Liver (tissue), 9 donors: ENCODE results near the gene HOXD11. TPM values are rescaled to one million over a fixed set of nuclear protein-coding genes. Genes with fewer than 3 reads are reported as not detected.

Experiments used
- DNase-seq: peaks from one replicate; pipeline ENCODE4 v3.0.0-alpha.2; 2017; ENCODE audit warnings: low spot score
- H3K27ac ChIP-seq, 2 donors: one replicate each; pipeline ENCODE4 v1.7.0; 2013; ENCODE audit warnings: inconsistent platforms in 2 of 2, low read length in 2 of 2, control low read depth in 1 of 2, low read depth in 1 of 2, mild to moderate bottlenecking in 1 of 2
- H3K27me3 ChIP-seq, 4 donors: one replicate each; pipeline versions ENCODE4 v1.6.1 to v1.7.0; 2013; ENCODE audit warnings: low read length in 3 of 4, inconsistent platforms in 1 of 4, mild to moderate bottlenecking in 1 of 4, moderate library complexity in 1 of 4; ENCODE audit not compliant: control insufficient read depth in 4 of 4, insufficient read depth in 4 of 4
- H3K36me3 ChIP-seq, 4 donors: one replicate each; pipeline versions ENCODE4 v1.6.1 to v1.7.0; 2013; ENCODE audit warnings: low read length in 3 of 4, mild to moderate bottlenecking in 3 of 4, low read depth in 1 of 4, moderate library complexity in 1 of 4; ENCODE audit not compliant: control insufficient read depth in 4 of 4, insufficient read depth in 3 of 4
- H3K4me1 ChIP-seq, 4 donors: one replicate each; pipeline versions ENCODE4 v1.6.1 to v1.7.0; 2013; ENCODE audit warnings: low read length in 3 of 4, mild to moderate bottlenecking in 3 of 4, moderate library complexity in 1 of 4; ENCODE audit not compliant: control insufficient read depth in 4 of 4, insufficient read depth in 4 of 4
- H3K4me3 ChIP-seq, 3 donors: one replicate each; pipeline versions ENCODE4 v1.6.1 to v1.7.0; 2013; ENCODE audit warnings: low read length in 3 of 3, control low read depth in 1 of 3, low read depth in 1 of 3, mild to moderate bottlenecking in 1 of 3
- H3K9ac ChIP-seq, 2 donors: one replicate each; pipeline ENCODE4 v1.7.0; 2013; ENCODE audit warnings: low read length in 2 of 2, mild to moderate bottlenecking in 2 of 2, moderate library complexity in 2 of 2, control low read depth in 1 of 2, low read depth in 1 of 2
- H3K9me3 ChIP-seq, 4 donors: one replicate each; pipeline versions ENCODE4 v1.6.1 to v1.7.0; 2013; ENCODE audit warnings: low read length in 3 of 4; ENCODE audit not compliant: control insufficient read depth in 4 of 4
- ATF3 ChIP-seq: IDR thresholded peaks from 2 replicates; pipeline ENCODE4 v1.6.1; 2016; ENCODE audit warnings: antibody characterized with exemption
- CTCF ChIP-seq: fragments of 150-350 bp; IDR thresholded peaks from 2 replicates; pipeline ENCODE4 v1.5.1; 2017; ENCODE audit warnings: improper control_type of control experiment, low read depth, low read length; ENCODE audit not compliant: missing input control
- EGR1 ChIP-seq, 2 donors: IDR thresholded peaks; 2 replicates each; pipeline ENCODE4 v1.6.1; 2016 to 2018; ENCODE audit warnings: antibody characterized with exemption in 2 of 2, low read depth in 2 of 2
- FOXA1 ChIP-seq: IDR thresholded peaks from 2 replicates; pipeline ENCODE4 v1.6.1; 2016; ENCODE audit warnings: antibody characterized with exemption
- FOXA2 ChIP-seq: IDR thresholded peaks from 2 replicates; pipeline ENCODE4 v1.6.1; 2016; ENCODE audit warnings: antibody characterized with exemption
- HNF4A ChIP-seq, 2 donors: conservative IDR thresholded peaks; 2 replicates each; pipeline ENCODE4 v1.6.1; 2016; ENCODE audit warnings: antibody characterized with exemption in 2 of 2, mild to moderate bottlenecking in 2 of 2
- HNF4G ChIP-seq: IDR thresholded peaks from 2 replicates; pipeline ENCODE4 v1.6.1; 2016; ENCODE audit warnings: antibody characterized with exemption
- JUND ChIP-seq, 2 donors: IDR thresholded peaks; 2 replicates each; pipeline ENCODE4 v1.6.1; 2016; ENCODE audit warnings: antibody characterized with exemption in 2 of 2
- MAX ChIP-seq: IDR thresholded peaks from 2 replicates; pipeline ENCODE4 v1.6.1; 2016; ENCODE audit warnings: antibody characterized with exemption
- NR2F2 ChIP-seq: IDR thresholded peaks from 2 replicates; pipeline ENCODE4 v1.6.1; 2016; ENCODE audit warnings: antibody characterized with exemption
- RAD21 ChIP-seq, 2 donors: IDR thresholded peaks; 2 replicates each; pipeline ENCODE4 v1.6.1; 2016; ENCODE audit warnings: antibody characterized with exemption in 2 of 2, mild to moderate bottlenecking in 2 of 2
- REST ChIP-seq: IDR thresholded peaks from 2 replicates; pipeline ENCODE4 v1.6.1; 2016; ENCODE audit warnings: antibody characterized with exemption, mild to moderate bottlenecking
- RXRA ChIP-seq, 2 donors: IDR thresholded peaks; 2 replicates each; pipeline ENCODE4 v1.6.1; 2017 to 2018; ENCODE audit warnings: antibody characterized with exemption in 2 of 2, mild to moderate bottlenecking in 1 of 2
- SP1 ChIP-seq: IDR thresholded peaks from 2 replicates; pipeline ENCODE4 v1.6.1; 2018; ENCODE audit warnings: antibody characterized with exemption, mild to moderate bottlenecking
- TAF1 ChIP-seq: conservative IDR thresholded peaks from 2 replicates; pipeline ENCODE4 v1.6.1; 2016; ENCODE audit warnings: antibody characterized with exemption, mild to moderate bottlenecking
- YY1 ChIP-seq: IDR thresholded peaks from 2 replicates; pipeline ENCODE4 v1.6.1; 2016; ENCODE audit warnings: antibody characterized with exemption, mild to moderate bottlenecking
- ZBTB33 ChIP-seq: IDR thresholded peaks from 2 replicates; pipeline ENCODE4 v1.6.1; 2016; ENCODE audit warnings: antibody characterized with exemption
- WGBS: extraction: QIAGEN DNeasy Blood & Tissue Kit; methylation state at CpG from one replicate; pipeline ENCODE4 v1.1.7; 2013; 5-methylcytosine and 5-hydroxymethylcytosine counted together
- polyA plus RNA-seq, 2 donors: library from polyadenylated mRNA; stranded (reverse) in 1 of 2; unstranded in 1 of 2; fragments of 200-250 nt in 1 of 2; fragments of >200 nt in 1 of 2; fragmentation: Nextera tagmentation in 1 of 2; extraction: Ambion mirVana in 1 of 2; gene quantifications; one replicate each; pipeline versions ENCODE4 v1.2.1 to v1.2.3, GENCODE V29; 2013 to 2015
- total RNA-seq, 2 donors: library from RNA; depleted of rRNA; stranded (reverse); fragments of >200 nt; gene quantifications; one replicate each; pipeline ENCODE4 v1.2.3, GENCODE V29; 2014
- donor health status: healthy.
- donor health status: healthy.
- donor health status: healthy.
- donor health status: healthy.
- donor health status: healthy.

Gene HOXD11
- total and polyA plus RNA-seq, 4 donors, result not detected

- no peak for TF ChIP-seq SP1
Measured at GRCh38 chr2:176146645-176147044, 39.6 kb downstream of the HOXD11 start (continued).

- WGBS, result 20% methylated on average over 32 of the region's 32 CpGs
- Histone ChIP-seq H3K4me3 (no peak overlapping the region), H3K36me3 (no peaks in the 10 kb centered on the region), H3K4me1 (peaks cover 0 to 8% (median 2%) of the 10 kb centered on the region in 4 donors), H3K9ac (no peak overlapping the region), H3K27ac (no peak overlapping the region), H3K9me3 (no peaks in the 10 kb centered on the region), H3K27me3 (peaks cover 7 to 29% (median 20%) of the 10 kb centered on the region in 4 donors)
- no peak for TF ChIP-seq YY1
- no peak for TF ChIP-seq MAX
- no peak for TF ChIP-seq ATF3
- TF ChIP-seq RAD21 (IDR thresholded peaks at IDR 0.05), result no peak
- TF ChIP-seq HNF4A (conservative IDR thresholded peaks at IDR 0.05), result no peak
- TF ChIP-seq FOXA1, result no peak
- TF ChIP-seq JUND (IDR thresholded peaks at IDR 0.05), result no peak
- no peak for TF ChIP-seq EGR1 (IDR thresholded peaks at IDR 0.05; ENCODE audit: low read depth in 2 of 2)
- TF ChIP-seq REST, result no peak
- no peak for TF ChIP-seq HNF4G
- TF ChIP-seq RXRA (IDR thresholded peaks at IDR 0.05), result no peak
- TF ChIP-seq NR2F2, result no peak
- no peak for TF ChIP-seq SP1
- no peak for TF ChIP-seq CTCF
- TF ChIP-seq TAF1, result no peak
- TF ChIP-seq ZBTB33, result no peak
- TF ChIP-seq FOXA2, result no peak
- DNase-seq, result no peak
Measured at GRCh38 chr2:176147210-176147799, 40.2 kb downstream of the HOXD11 start.
